Type B pancreatic cell (in vitro differentiated cells): Measurements from ENCODE around the gene SCAPER. TPM values are rescaled to one million over a fixed set of nuclear protein-coding genes. Genes with fewer than 3 reads are reported as not detected.

Experiments
- DNase-seq: peaks from one replicate; pipeline ENCODE4 v3.0.0; 2021; ENCODE audit warnings: mixed read lengths; ENCODE audit not compliant: unreplicated experiment; ENCODE audit errors: extremely low spot score
- H3K27ac Mint-ChIP-seq: 2 replicates; pipeline ENCODE4 v1.8.0; 2021; ENCODE audit warnings: mild to moderate bottlenecking, mixed read lengths
- H3K27me3 Mint-ChIP-seq: 2 replicates; pipeline ENCODE4 v1.8.0; 2021; ENCODE audit warnings: mixed read lengths
- H3K36me3 Mint-ChIP-seq: 2 replicates; pipeline ENCODE4 v1.8.0; 2021; ENCODE audit warnings: mixed read lengths
- H3K4me1 Mint-ChIP-seq: one replicate; pipeline ENCODE4 v1.8.0; 2021; ENCODE audit warnings: mixed read lengths; ENCODE audit not compliant: unreplicated experiment
- H3K4me3 Mint-ChIP-seq: 2 replicates; pipeline ENCODE4 v1.8.0; 2021; ENCODE audit warnings: mild to moderate bottlenecking, mixed read lengths
- H3K9me3 Mint-ChIP-seq: 2 replicates; pipeline ENCODE4 v1.8.0; 2021; ENCODE audit warnings: mixed read lengths
- CTCF ChIP-seq: fragments of 200-600 bp; sonication (generic); conservative IDR thresholded peaks from 2 replicates; pipeline ENCODE4 v1.5.0; 2021; ENCODE audit warnings: antibody characterized with exemption, mild to moderate bottlenecking
- total RNA-seq: library from RNA; stranded (reverse); gene quantifications from 2 replicates; pipeline ENCODE4 v1.2.1, GENCODE V29; 2021; ENCODE audit warnings: low replicate concordance

Gene SCAPER
- total RNA-seq, 1 donor from 2014 or later: 26.6 TPM

- H3K27ac Mint-ChIP-seq: no peak overlapping the region
- TF ChIP-seq CTCF: no peak
- H3K9me3 Mint-ChIP-seq: no peaks in the 10 kb centered on the region
- DNase-seq: no peak
- peaks cover 7% of the 10 kb centered on the region for H3K36me3 Mint-ChIP-seq
- no peaks in the 10 kb centered on the region for H3K27me3 Mint-ChIP-seq
- H3K4me3 Mint-ChIP-seq: no peak overlapping the region
- peaks cover 3% of the 10 kb centered on the region for H3K4me1 Mint-ChIP-seq
Measured at GRCh38 chr15:76495487-76495886, 409.7 kb downstream of the SCAPER start.

GRCh38 chr15:76492538-76492937, 412.6 kb downstream of the SCAPER start:
- peaks cover 4% of the 10 kb centered on the region for H3K9me3 Mint-ChIP-seq
- no peak for DNase-seq

GRCh38 chr15:76483752-76484151, 421.4 kb downstream of the SCAPER start:
- Mint-ChIP-seq H3K36me3 (no peaks in the 10 kb centered on the region), H3K4me1 (peaks cover 12% of the 10 kb centered on the region), H3K4me3 (no peak overlapping the region), H3K9me3 (peaks cover 6% of the 10 kb centered on the region), H3K27me3 (no peaks in the 10 kb centered on the region), H3K27ac (no peak overlapping the region)
- no peak for DNase-seq
- TF ChIP-seq CTCF: no peak

More at GRCh38 chr15:76492538-76492937, 412.6 kb downstream of the SCAPER start:
- H3K27me3 Mint-ChIP-seq: no peaks in the 10 kb centered on the region
- H3K36me3 Mint-ChIP-seq: peaks cover 7% of the 10 kb centered on the region
- H3K4me1 Mint-ChIP-seq: no peaks in the 10 kb centered on the region
- H3K4me3 Mint-ChIP-seq: no peak overlapping the region
- no peak overlapping the region for H3K27ac Mint-ChIP-seq
- no peak for TF ChIP-seq CTCF

- Mint-ChIP-seq H3K4me1 (peaks cover 12% of the 10 kb centered on the region), H3K36me3 (no peaks in the 10 kb centered on the region), H3K27me3 (no peaks in the 10 kb centered on the region), H3K4me3 (no peak overlapping the region), H3K27ac (no peak overlapping the region), H3K9me3 (peaks cover 6% of the 10 kb centered on the region)
- DNase-seq: no peak
- no peak for TF ChIP-seq CTCF
Measured at GRCh38 chr15:76483018-76483417, 422.1 kb downstream of the SCAPER start.

- peaks cover 12% of the 10 kb centered on the region for H3K4me1 Mint-ChIP-seq
- TF ChIP-seq CTCF: no peak
- no peaks in the 10 kb centered on the region for H3K27me3 Mint-ChIP-seq
Measured at GRCh38 chr15:76480267-76480666, 424.9 kb downstream of the SCAPER start.

GRCh38 chr15:76470691-76471090, 434.4 kb downstream of the SCAPER start:
- peaks cover 23% of the 10 kb centered on the region for H3K36me3 Mint-ChIP-seq
- no peak for TF ChIP-seq CTCF
- H3K27me3 Mint-ChIP-seq: no peaks in the 10 kb centered on the region
- H3K4me1 Mint-ChIP-seq: no peaks in the 10 kb centered on the region
- no peak for DNase-seq
- no peak overlapping the region for H3K4me3 Mint-ChIP-seq
- H3K9me3 Mint-ChIP-seq: peaks cover 13% of the 10 kb centered on the region
- H3K27ac Mint-ChIP-seq: no peak overlapping the region

More at GRCh38 chr15:76480267-76480666, 424.9 kb downstream of the SCAPER start:
- no peak overlapping the region for H3K4me3 Mint-ChIP-seq
- no peaks in the 10 kb centered on the region for H3K9me3 Mint-ChIP-seq
- no peak for DNase-seq
- no peak overlapping the region for H3K27ac Mint-ChIP-seq
- H3K36me3 Mint-ChIP-seq: no peaks in the 10 kb centered on the region
